HT-29 (cell line): ENCODE data around the gene GPAT2. TPM values are rescaled to one million over a fixed set of nuclear protein-coding genes. Genes with fewer than 3 reads are reported as not detected.
"Not testable (repeated sequence)": the region's sequence is repeated elsewhere in the genome, so short reads cannot be mapped to it uniquely, and the experiment has no call there.

Experiments
- DNase-seq: peaks from one replicate; pipeline ENCODE4 v3.0.0-alpha.2; 2015; ENCODE audit warnings: low spot score
- total RNA-seq: library from RNA; depleted of rRNA; stranded (reverse); fragments of >200 nt; shearing (Covaris generic); gene quantifications from 2 replicates; pipeline ENCODE4 v1.2.3, GENCODE V29; 2014

The GPAT2 gene
- total RNA-seq, 1 experiment from 2014 or later, result not detected

DNA sequence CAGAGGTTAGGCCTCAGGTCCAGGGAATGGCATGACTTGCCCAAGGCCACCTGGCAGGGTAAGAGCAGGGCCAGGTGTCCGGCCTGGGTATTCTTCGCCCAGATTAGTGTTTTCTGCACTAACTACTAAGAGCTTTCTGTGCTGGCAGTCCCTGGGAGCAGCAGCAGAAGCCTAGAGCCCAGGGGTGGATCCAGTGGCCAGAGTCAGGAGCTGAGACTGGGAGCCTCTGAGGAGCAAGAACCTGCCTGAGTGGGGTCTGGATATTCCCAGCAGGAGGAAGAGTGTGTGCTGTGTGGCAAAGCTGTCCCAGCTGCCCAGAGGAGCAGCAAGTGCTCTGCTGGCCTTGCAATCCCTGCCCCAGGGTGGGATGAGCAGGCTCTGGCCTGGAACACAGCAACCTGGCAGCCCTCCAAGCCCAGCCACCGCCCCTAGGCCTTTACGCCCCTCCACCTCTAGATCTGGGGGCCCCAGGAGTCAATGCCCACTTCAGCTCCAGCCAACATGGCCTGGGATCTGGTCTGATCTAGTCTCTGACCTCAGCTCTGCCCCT, 30.7 kb upstream of the GPAT2 start:
- no peak for DNase-seq

DNA sequence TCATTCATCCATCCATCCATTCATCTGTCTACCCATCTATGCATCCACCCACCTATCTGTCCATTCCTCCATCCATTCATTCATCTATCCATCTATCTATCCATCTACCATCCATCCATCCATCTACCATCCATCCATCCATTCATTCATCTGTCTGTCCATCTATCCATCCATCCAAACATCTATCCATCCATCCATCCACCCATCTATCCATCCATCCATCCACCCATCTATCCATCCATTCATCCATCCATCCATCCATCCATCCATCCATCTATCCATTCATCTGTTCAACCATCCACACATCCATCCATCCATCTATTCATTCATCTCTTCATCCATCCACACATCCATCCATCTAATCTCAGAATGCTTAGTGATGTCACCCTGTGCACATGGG, 30.0 kb upstream of the GPAT2 start:
- not testable (repeated sequence) for DNase-seq

DNA sequence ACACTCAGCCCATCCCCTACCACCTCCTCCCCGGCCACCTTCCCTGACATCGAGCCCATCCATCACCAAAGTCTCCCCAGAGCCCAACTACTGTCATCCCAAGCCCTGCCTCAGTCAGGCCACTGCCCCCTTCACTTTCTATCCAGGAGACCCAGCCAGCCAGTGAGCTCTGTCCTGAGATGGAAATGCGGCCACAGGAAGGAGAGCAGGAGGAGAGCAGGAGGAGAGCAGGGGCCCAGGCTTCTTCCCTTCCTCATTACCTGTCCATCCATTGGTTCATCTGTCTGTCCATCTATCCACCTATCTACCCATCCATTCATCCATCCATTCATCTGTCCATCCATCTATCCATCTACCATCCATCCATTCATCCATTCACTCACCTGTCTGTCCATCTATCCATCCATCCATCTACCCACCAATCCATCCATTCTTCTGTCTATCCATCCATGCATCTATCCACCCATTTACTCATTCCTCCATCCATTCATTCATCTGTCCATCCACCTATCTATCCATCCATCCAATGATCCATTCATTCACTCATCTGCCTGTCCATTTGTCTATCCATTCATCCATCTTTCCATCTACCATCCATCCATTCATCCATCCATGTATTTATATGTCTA, 29.4 kb upstream of the GPAT2 start:
- not testable (repeated sequence) for DNase-seq

- DNase-seq, result peak; percentile 83
Measured at GRCh38 chr2:96063116-96063899, 28.6 kb upstream of the GPAT2 start.

DNA sequence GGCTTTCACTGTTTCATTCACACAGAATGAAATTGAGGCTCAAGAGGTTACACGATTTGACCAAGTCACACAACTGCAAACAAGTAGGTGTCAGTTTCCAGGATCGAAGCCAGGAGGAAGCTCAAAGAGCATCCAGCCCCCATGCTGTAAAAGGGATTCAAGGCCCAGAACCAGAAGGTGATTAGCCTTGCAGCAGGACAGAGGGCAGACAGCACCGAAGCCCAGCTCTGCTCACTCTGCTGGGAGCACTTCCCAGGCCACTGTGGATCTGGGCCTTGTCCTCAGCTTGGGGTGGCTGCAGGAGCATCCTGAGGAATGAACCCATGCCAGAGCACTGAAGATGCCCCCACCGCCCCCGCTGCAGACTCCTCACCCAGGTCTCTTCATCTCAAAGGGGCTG, 27.8 kb upstream of the GPAT2 start:
- not testable (repeated sequence) for DNase-seq

- not testable (repeated sequence) for DNase-seq
Measured at GRCh38 chr2:96061901-96062300, 27.2 kb upstream of the GPAT2 start.

DNA sequence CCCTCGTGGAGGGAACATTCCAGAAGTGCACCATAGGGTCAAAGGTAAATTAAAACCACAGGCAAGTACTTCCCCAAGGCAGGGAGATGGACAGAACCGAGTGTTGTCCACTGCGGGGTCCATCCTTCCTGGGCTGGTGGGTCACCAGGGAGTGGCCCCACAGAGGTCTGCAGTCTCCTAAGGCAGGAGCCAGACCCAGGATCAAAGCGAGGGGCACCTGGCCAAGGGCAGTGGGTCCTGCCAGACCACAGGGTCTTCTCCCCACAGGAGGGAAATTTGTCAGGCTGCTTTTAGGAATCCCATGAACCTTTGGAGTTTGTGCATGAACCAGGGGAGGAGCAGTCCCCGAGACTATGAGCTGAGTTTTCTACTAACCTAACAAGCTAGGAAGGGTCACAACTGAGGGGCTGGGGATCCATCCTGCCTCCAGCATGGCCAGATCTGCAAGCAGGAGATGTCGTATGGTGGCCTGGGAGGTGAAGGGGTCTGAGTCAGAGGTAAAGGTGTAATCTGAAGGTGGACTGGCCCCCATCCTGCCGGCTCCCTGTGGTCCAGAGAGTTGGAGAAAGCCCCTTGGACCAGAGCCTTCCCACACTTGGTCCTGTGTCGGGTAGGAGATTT, 26.6 kb upstream of the GPAT2 start:
- DNase-seq, result not testable (repeated sequence)

- DNase-seq, result not testable (repeated sequence)
Measured at GRCh38 chr2:96060325-96060724, 25.6 kb upstream of the GPAT2 start.

- DNase-seq, result not testable (repeated sequence)
Measured at GRCh38 chr2:96059443-96059842, 24.7 kb upstream of the GPAT2 start.

- DNase-seq, result not testable (repeated sequence)
Measured at GRCh38 chr2:96055830-96056229, 21.1 kb upstream of the GPAT2 start.

DNA sequence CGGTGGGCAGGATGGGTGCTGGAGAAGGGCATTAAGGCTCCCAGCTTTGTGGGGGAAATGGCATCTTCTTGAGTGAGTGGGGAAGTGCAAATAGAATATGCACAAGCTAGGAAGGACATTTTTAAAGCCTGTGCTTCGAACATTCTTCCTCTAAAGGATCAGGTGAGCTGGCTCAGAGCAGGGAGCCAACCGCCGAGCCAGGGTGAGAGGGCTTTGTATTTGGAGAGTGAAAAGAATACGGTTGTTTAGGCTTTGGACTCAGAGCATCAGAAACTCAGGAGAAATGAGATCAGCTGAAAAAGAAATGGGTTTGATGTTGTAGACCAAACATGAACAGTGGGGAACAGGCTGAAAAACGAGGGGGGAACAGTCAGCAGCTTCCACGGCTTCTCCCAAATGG, 19.8 kb upstream of the GPAT2 start:
- DNase-seq, result not testable (repeated sequence)

- DNase-seq, result not testable (repeated sequence)
Measured at GRCh38 chr2:96053385-96053784, 18.7 kb upstream of the GPAT2 start.

DNA sequence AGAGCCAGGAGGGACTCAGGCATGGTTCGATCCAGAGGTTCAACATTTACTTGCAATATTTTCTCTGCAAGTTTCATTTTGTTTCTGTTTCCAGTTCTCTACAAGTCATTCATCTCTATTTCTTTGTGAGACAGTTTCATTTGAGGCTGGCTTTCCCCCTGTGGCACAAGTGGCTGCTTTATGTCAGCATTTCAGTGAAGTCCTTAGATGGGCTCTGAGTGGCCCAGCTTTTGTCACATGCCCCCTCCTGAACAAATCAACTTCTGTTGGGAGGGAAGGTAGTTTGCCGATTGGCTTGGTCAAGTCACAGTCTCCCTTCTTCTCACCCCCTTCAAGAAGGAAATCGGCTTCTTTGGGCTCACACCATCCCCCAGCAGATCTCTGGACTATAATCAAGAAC, 17.9 kb upstream of the GPAT2 start:
- not testable (repeated sequence) for DNase-seq

GRCh38 chr2:96049917-96050262, 15.2 kb upstream of the GPAT2 start:
- DNase-seq, result not testable (repeated sequence)

DNA sequence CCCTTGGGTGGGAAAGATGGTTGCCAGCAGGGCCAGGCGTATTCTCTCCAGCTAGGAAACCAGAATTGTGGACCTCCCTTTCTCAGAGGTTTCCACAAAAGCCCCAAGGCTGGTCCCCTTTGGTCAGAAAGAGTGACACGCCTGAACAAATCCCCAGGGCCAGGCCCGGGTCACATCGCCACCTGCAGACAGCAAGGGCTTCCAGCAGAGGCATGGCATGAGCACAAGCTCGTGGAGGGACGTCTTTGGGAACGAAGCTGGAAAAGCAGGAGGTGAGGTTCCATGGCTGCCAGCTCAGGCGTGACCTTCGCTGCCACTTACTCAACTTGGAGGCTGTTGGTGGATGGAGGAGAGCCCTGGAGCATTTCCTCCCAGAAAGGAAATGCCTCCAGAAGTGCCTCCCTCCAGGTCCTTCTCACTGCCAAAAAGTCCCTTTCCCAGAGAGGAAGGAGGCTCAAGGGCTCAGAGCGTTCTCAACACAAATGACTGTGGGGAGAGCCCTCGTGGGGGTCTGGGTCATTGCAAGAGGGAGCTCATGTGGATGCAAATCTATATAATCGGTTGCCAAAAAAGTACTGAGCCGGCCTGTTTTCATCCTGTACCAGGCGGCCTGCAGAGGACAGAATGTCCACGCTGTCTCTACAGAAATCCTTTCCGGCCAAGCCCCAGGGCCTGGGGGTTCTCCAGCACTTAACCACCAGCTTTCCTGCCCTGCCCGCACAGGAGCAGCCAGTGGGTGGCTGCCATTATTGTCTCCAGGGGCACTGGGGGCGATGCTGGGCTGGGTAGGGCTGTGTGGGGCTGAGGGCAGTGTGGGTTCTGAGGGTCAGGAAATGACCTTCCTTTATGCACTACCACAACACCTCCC, 14.6 kb upstream of the GPAT2 start:
- DNase-seq, result not testable (repeated sequence)

GRCh38 chr2:96035554-96035953, 838 bp upstream of the GPAT2 start:
- DNase-seq, result not testable (repeated sequence)

DNA sequence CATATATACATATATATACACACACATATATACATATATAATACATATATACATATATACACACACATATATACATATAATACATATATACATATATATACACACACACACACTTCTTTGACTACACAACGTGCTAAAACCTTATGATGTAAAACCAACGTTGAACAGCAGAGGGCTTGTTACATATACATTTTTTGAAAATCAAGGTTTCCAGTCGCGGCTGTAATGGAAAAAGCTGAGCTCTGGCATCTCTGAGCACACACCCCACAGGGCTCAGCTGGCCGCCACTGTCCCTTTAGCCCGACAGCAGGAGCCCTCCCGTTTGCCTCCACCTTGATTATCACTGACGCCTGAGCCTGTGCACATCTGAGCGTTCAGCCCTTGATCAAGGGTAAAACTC, 719 bp downstream of the GPAT2 start:
- DNase-seq, result not testable (repeated sequence)

- not testable (repeated sequence) for DNase-seq
Measured at GRCh38 chr2:96027725-96028325, 6.9 kb downstream of the GPAT2 start.

- DNase-seq, result not testable (repeated sequence)
Measured at GRCh38 chr2:96025755-96026154, 9.0 kb downstream of the GPAT2 start.

- DNase-seq, result no peak
Measured at GRCh38 chr2:96025194-96025492, 9.6 kb downstream of the GPAT2 start.
